ENCODE measurements around the gene AMOTL1.
"Not testable (repeated sequence)": the region's sequence is repeated elsewhere in the genome, so short reads cannot be mapped to it uniquely, and the experiment has no call there.

Gene AMOTL1

GRCh38 chr11:94788396-94788795, 20.2 kb downstream of the AMOTL1 start:
- H3K27ac ChIP-seq = no peak overlapping the region
- TF ChIP-seq ZFX (IDR thresholded peaks at IDR 0.05; ENCODE audit: borderline replicate concordance) (no peak), CTCF (IDR thresholded peaks at IDR 0.05) (no peak)

GRCh38 chr11:94790197-94790596, 22.0 kb downstream of the AMOTL1 start:
- TF ChIP-seq CTCF (IDR thresholded peaks at IDR 0.05) (no peak), ZFX (IDR thresholded peaks at IDR 0.05; ENCODE audit: borderline replicate concordance) (no peak)
- no peak overlapping the region for H3K27ac ChIP-seq

GRCh38 chr11:94790661-94791180, 22.6 kb downstream of the AMOTL1 start:
- TF ChIP-seq CTCF (IDR thresholded peaks at IDR 0.05) (no peak), ZFX (IDR thresholded peaks at IDR 0.05; ENCODE audit: borderline replicate concordance) (no peak)
- no peak overlapping the region for H3K27ac ChIP-seq

- no peak overlapping the region for H3K27ac ChIP-seq
- TF ChIP-seq CTCF (IDR thresholded peaks at IDR 0.05) (no peak), ZFX (IDR thresholded peaks at IDR 0.05; ENCODE audit: borderline replicate concordance) (no peak)
Measured at GRCh38 chr11:94791216-94791889, 23.2 kb downstream of the AMOTL1 start.

- not testable (repeated sequence) for H3K27ac ChIP-seq
Measured at GRCh38 chr11:94791942-94792341, 23.8 kb downstream of the AMOTL1 start.

- TF ChIP-seq ZFX (IDR thresholded peaks at IDR 0.05; ENCODE audit: borderline replicate concordance) = no peak
- H3K27ac ChIP-seq = no peak overlapping the region
Measured at GRCh38 chr11:94792451-94792850, 24.3 kb downstream of the AMOTL1 start.

- no peak overlapping the region for H3K27ac ChIP-seq
Measured at GRCh38 chr11:94793002-94793401, 24.8 kb downstream of the AMOTL1 start.

GRCh38 chr11:94793822-94794221, 25.7 kb downstream of the AMOTL1 start:
- TF ChIP-seq CTCF (IDR thresholded peaks at IDR 0.05) = no peak
- TF ChIP-seq ZFX (IDR thresholded peaks at IDR 0.05; ENCODE audit: borderline replicate concordance) = no peak
- no peak overlapping the region for H3K27ac ChIP-seq

More at GRCh38 chr11:94793002-94793401, 24.8 kb downstream of the AMOTL1 start:
- TF ChIP-seq ZFX (IDR thresholded peaks at IDR 0.05; ENCODE audit: borderline replicate concordance) (no peak), CTCF (IDR thresholded peaks at IDR 0.05) (no peak)
